ENCODE measurements around the gene PLCL2.

The PLCL2 gene

GRCh38 chr3:16866571-16866970 lies 18.2 kb upstream of the PLCL2 start:
- no peak for FAIRE-seq

- no peak for FAIRE-seq
These were observed 16.2 kb upstream of the PLCL2 start for GRCh38 chr3:16868513-16868912.

- FAIRE-seq: no peak
These were observed 15.3 kb upstream of the PLCL2 start for GRCh38 chr3:16869261-16870005.

- FAIRE-seq: no peak
These were observed 12.6 kb upstream of the PLCL2 start for GRCh38 chr3:16871915-16872842.

- FAIRE-seq: no peak
These were observed 10.9 kb upstream of the PLCL2 start for GRCh38 chr3:16873872-16874271.

- FAIRE-seq: no peak
These were observed 8.7 kb upstream of the PLCL2 start for GRCh38 chr3:16875876-16876550.

GRCh38 chr3:16877505-16877904 lies 7.2 kb upstream of the PLCL2 start:
- no peak for FAIRE-seq

GRCh38 chr3:16877911-16878310 lies 6.8 kb upstream of the PLCL2 start:
- FAIRE-seq: no peak

- FAIRE-seq: no peak
These were observed 2.7 kb upstream of the PLCL2 start for GRCh38 chr3:16881896-16882630.

- no peak for FAIRE-seq
These were observed 1.6 kb upstream of the PLCL2 start for GRCh38 chr3:16883057-16883722.

- no peak for FAIRE-seq
These were observed 1.1 kb upstream of the PLCL2 start for GRCh38 chr3:16883723-16884083.

- FAIRE-seq: no peak
These were observed 539 bp upstream of the PLCL2 start for GRCh38 chr3:16884084-16884747.

- no peak for FAIRE-seq
These were observed 993 bp downstream of the PLCL2 start for GRCh38 chr3:16885593-16886302.

GRCh38 chr3:16886303-16886683 lies 1.5 kb downstream of the PLCL2 start:
- no peak for FAIRE-seq

GRCh38 chr3:16887130-16887529 lies 2.4 kb downstream of the PLCL2 start:
- no peak for FAIRE-seq

GRCh38 chr3:16888356-16888755 lies 3.6 kb downstream of the PLCL2 start:
- FAIRE-seq: no peak

- no peak for FAIRE-seq
These were observed 4.2 kb downstream of the PLCL2 start for GRCh38 chr3:16888785-16889607.

- no peak for FAIRE-seq
These were observed 6.0 kb downstream of the PLCL2 start for GRCh38 chr3:16890597-16891333.

GRCh38 chr3:16893618-16894200 lies 9.0 kb downstream of the PLCL2 start:
- no peak for FAIRE-seq

Measured in endometrium (tissue), 2 donors.